HEK293 (cell line): ENCODE data around the gene ITSN1.

Experiments
- AEBP2 ChIP-seq: fragments of 450-650 bp; formaldehyde crosslinking; IDR thresholded peaks from 2 replicates; pipeline ENCODE4 v1.5.1; 2016; ENCODE audit warnings: missing biosample characterization, missing genetic modification characterization, borderline replicate concordance
- HOXA7 ChIP-seq: sonication (generic); formaldehyde crosslinking; IDR thresholded peaks from 2 replicates; pipeline ENCODE4 v1.8.1; 2022; ENCODE audit warnings: missing genetic modification reagents, borderline replicate concordance
- HOXC10 ChIP-seq: sonication (generic); formaldehyde crosslinking; IDR thresholded peaks from 2 replicates; pipeline ENCODE4 v1.8.1; 2023; ENCODE audit warnings: mild to moderate bottlenecking, missing genetic modification reagents
- HOXD13 ChIP-seq: sonication (generic); formaldehyde crosslinking; IDR thresholded peaks from 2 replicates; pipeline ENCODE4 v1.8.0; 2022; ENCODE audit warnings: missing genetic modification reagents, borderline replicate concordance
- KLF1 ChIP-seq: fragments of 450-650 bp; formaldehyde crosslinking; IDR thresholded peaks from 2 replicates; pipeline ENCODE4 v1.5.1; 2016; ENCODE audit warnings: missing biosample characterization, missing genetic modification characterization
- KLF7 ChIP-seq: fragments of 450-650 bp; formaldehyde crosslinking; IDR thresholded peaks from 2 replicates; pipeline ENCODE4 v1.5.1; 2016; ENCODE audit warnings: missing biosample characterization, missing genetic modification characterization, borderline replicate concordance
- KLF8 ChIP-seq: fragments of 450-650 bp; formaldehyde crosslinking; IDR thresholded peaks from 2 replicates; pipeline ENCODE4 v1.5.1; 2016; ENCODE audit warnings: missing biosample characterization, missing genetic modification characterization
- KLF9 ChIP-seq: fragments of 450-650 bp; formaldehyde crosslinking; IDR thresholded peaks from 2 replicates; pipeline ENCODE4 v1.5.1; 2016; ENCODE audit warnings: missing biosample characterization, missing genetic modification characterization, low read depth
- SP7 ChIP-seq: fragments of 450-650 bp; formaldehyde crosslinking; IDR thresholded peaks from 2 replicates; pipeline ENCODE4 v1.5.1; 2016; ENCODE audit warnings: missing biosample characterization, missing genetic modification characterization
- TRIM28 ChIP-seq: IDR thresholded peaks from 2 replicates; pipeline ENCODE4 v1.6.1; 2011; ENCODE audit warnings: low read length, control low read depth, borderline replicate concordance
- ZBTB11 ChIP-seq: fragments of 450-650 bp; formaldehyde crosslinking; conservative IDR thresholded peaks from 2 replicates; pipeline ENCODE4 v1.5.1; 2016; ENCODE audit warnings: low read depth, missing biosample characterization, missing genetic modification characterization
- ZFP69B ChIP-seq: fragments of 450-650 bp; formaldehyde crosslinking; IDR thresholded peaks from 2 replicates; pipeline ENCODE4 v1.5.1; 2016; ENCODE audit warnings: missing biosample characterization, missing genetic modification characterization
- ZNF121 ChIP-seq: fragments of 450-650 bp; formaldehyde crosslinking; IDR thresholded peaks from 2 replicates; pipeline ENCODE4 v1.5.1; 2016; ENCODE audit warnings: missing biosample characterization, missing genetic modification characterization
- ZNF132 ChIP-seq: fragments of 450-650 bp; formaldehyde crosslinking; IDR thresholded peaks from 2 replicates; pipeline ENCODE4 v1.5.1; 2017; ENCODE audit warnings: missing biosample characterization, missing genetic modification characterization, borderline replicate concordance
- ZNF146 ChIP-seq: fragments of 450-650 bp; formaldehyde crosslinking; IDR thresholded peaks from 2 replicates; pipeline ENCODE4 v1.5.1; 2016; ENCODE audit warnings: missing biosample characterization, missing genetic modification characterization
- ZNF174 ChIP-seq: fragments of 450-650 bp; formaldehyde crosslinking; IDR thresholded peaks from 2 replicates; pipeline ENCODE4 v1.5.0; 2017; ENCODE audit warnings: missing biosample characterization, mild to moderate bottlenecking, missing genetic modification characterization
- ZNF18 ChIP-seq: fragments of 450-650 bp; formaldehyde crosslinking; IDR thresholded peaks from 2 replicates; pipeline ENCODE4 v1.5.1; 2016; ENCODE audit warnings: missing biosample characterization, missing genetic modification characterization
- ZNF23 ChIP-seq: fragments of 450-650 bp; formaldehyde crosslinking; IDR thresholded peaks from 2 replicates; pipeline ENCODE4 v1.5.1; 2016; ENCODE audit warnings: missing biosample characterization, missing genetic modification characterization, borderline replicate concordance
- ZNF311 ChIP-seq: fragments of 450-650 bp; formaldehyde crosslinking; IDR thresholded peaks from 2 replicates; pipeline ENCODE4 v1.5.1; 2017; ENCODE audit warnings: missing biosample characterization, missing genetic modification characterization, borderline replicate concordance
- ZNF391 ChIP-seq: fragments of 450-650 bp; formaldehyde crosslinking; IDR thresholded peaks from 2 replicates; pipeline ENCODE4 v1.5.1; 2016; ENCODE audit warnings: low read depth, missing biosample characterization, missing genetic modification characterization, borderline replicate concordance
- ZNF416 ChIP-seq: fragments of 450-650 bp; formaldehyde crosslinking; IDR thresholded peaks from 2 replicates; pipeline ENCODE4 v1.5.1; 2016; ENCODE audit warnings: missing biosample characterization, missing genetic modification characterization
- ZNF558 ChIP-seq: fragments of 450-650 bp; formaldehyde crosslinking; IDR thresholded peaks from 2 replicates; pipeline ENCODE4 v1.5.1; 2016; ENCODE audit warnings: missing biosample characterization, missing genetic modification characterization
- ZNF600 ChIP-seq: fragments of 450-650 bp; formaldehyde crosslinking; IDR thresholded peaks from 2 replicates; pipeline ENCODE4 v1.5.1; 2016; ENCODE audit warnings: missing biosample characterization, missing genetic modification characterization
- ZNF621 ChIP-seq: fragments of 450-650 bp; formaldehyde crosslinking; IDR thresholded peaks from 2 replicates; pipeline ENCODE4 v1.5.1; 2017; ENCODE audit warnings: missing biosample characterization, missing genetic modification characterization
- ZNF623 ChIP-seq: fragments of 450-650 bp; formaldehyde crosslinking; IDR thresholded peaks from 2 replicates; pipeline ENCODE4 v1.5.1; 2016; ENCODE audit warnings: missing biosample characterization, missing genetic modification characterization
- ZNF677 ChIP-seq: fragments of 450-650 bp; IDR thresholded peaks from 2 replicates; pipeline ENCODE4 v1.5.0; 2018; ENCODE audit warnings: missing biosample characterization, mild to moderate bottlenecking, missing genetic modification characterization, moderate library complexity
- ZNF692 ChIP-seq: fragments of 450-650 bp; formaldehyde crosslinking; IDR thresholded peaks from 2 replicates; pipeline ENCODE4 v1.5.1; 2016; ENCODE audit warnings: missing biosample characterization, missing genetic modification characterization
- ZNF792 ChIP-seq: fragments of 450-650 bp; formaldehyde crosslinking; IDR thresholded peaks from 2 replicates; pipeline ENCODE4 v1.5.1; 2016; ENCODE audit warnings: missing biosample characterization, missing genetic modification characterization
- ZNF830 ChIP-seq: fragments of 450-650 bp; IDR thresholded peaks from 2 replicates; pipeline ENCODE4 v1.5.0; 2018; ENCODE audit warnings: missing biosample characterization, missing genetic modification characterization, low read depth, mild to moderate bottlenecking, moderate library complexity

Gene ITSN1

GRCh38 chr21:33651965-33652680 lies 9.8 kb downstream of the ITSN1 start (continued):
- TF ChIP-seq HOXC10 (CRISPR knock-in tag) (no peak), AEBP2 (no peak), ZNF600 (tag by site-specific recombination) (peak; percentile 91), ZNF677 (no peak), KLF7 (tag by site-specific recombination) (no peak), TRIM28 (no peak), ZNF621 (tag by site-specific recombination) (no peak), ZNF416 (tag by site-specific recombination) (no peak), ZNF132 (no peak), ZNF311 (tag by site-specific recombination) (no peak), KLF1 (no peak), ZFP69B (tag by site-specific recombination) (no peak), ZNF623 (tag by site-specific recombination) (no peak), ZBTB11 (tag by site-specific recombination) (no peak), HOXA7 (no peak), KLF9 (tag by site-specific recombination) (no peak), SP7 (tag by site-specific recombination) (no peak), ZNF121 (tag by site-specific recombination) (no peak), HOXD13 (CRISPR knock-in tag) (no peak), ZNF18 (tag by site-specific recombination) (peak; percentile 95), ZNF558 (no peak), ZNF23 (tag by site-specific recombination) (no peak), KLF8 (tag by site-specific recombination) (0 out of 2 replicates have a peak, but pooled peaks have one; percentile 24), ZNF692 (tag by site-specific recombination) (no peak), ZNF146 (no peak), ZNF391 (tag by site-specific recombination) (no peak), ZNF174 (no peak), ZNF830 (tag by site-specific recombination) (no peak), ZNF792 (tag by site-specific recombination) (no peak)
